SK-N-SH (cell line): ENCODE measurements around the gene NTSR1.

ENCODE experiments used
- CTCF ChIP-seq: fragments of 200-600 bp; sonication (generic); IDR thresholded peaks from 2 replicates; pipeline ENCODE4 v1.6.1; 2017; ENCODE audit warnings: antibody characterized with exemption, mild to moderate bottlenecking, moderate library complexity
- FOXJ3 ChIP-seq: sonication (generic); formaldehyde crosslinking; IDR thresholded peaks from 2 replicates; pipeline ENCODE4 v1.5.1; 2020; ENCODE audit warnings: mild to moderate bottlenecking, missing genetic modification reagents
- FOXM1 ChIP-seq: IDR thresholded peaks from 2 replicates; pipeline ENCODE4 v1.4.0; 2012; ENCODE audit warnings: low read depth, mild to moderate bottlenecking
- USF2 ChIP-seq: fragments of 150-350 bp; IDR thresholded peaks from 2 replicates; pipeline ENCODE4 v1.6.1; 2017; ENCODE audit warnings: antibody characterized with exemption, low read length, low read depth, borderline replicate concordance
- YY1 ChIP-seq: IDR thresholded peaks from 2 replicates; pipeline ENCODE4 v1.4.0; 2012; ENCODE audit warnings: low read depth, mild to moderate bottlenecking

- no peak for TF ChIP-seq CTCF
- no peak for TF ChIP-seq FOXJ3 (CRISPR knock-in tag)
- no peak for TF ChIP-seq FOXM1
- TF ChIP-seq USF2 = no peak
- no peak for TF ChIP-seq YY1
Measured at GRCh38 chr20:62714799-62715198, 6.2 kb downstream of the NTSR1 start.
